Fibroblast of mammary gland (primary cell): ENCODE measurements around the gene NUAK2.
A peak's percentile ranks its signal among the peaks of the same experiment; 100 is the strongest.

ENCODE experiments used
- DNase-seq: peaks from one replicate; pipeline ENCODE4 v3.0.0-alpha.2; 2010; ENCODE audit warnings: low read depth
- H3K4me3 ChIP-seq: 2 replicates; pipeline ENCODE4 v1.5.1; 2011; ENCODE audit warnings: low read depth, mild to moderate bottlenecking, low read length, moderate library complexity; ENCODE audit not compliant: control insufficient read depth
- TF ChIP-seq, protein P1 (sequence below): conservative IDR thresholded peaks from 2 replicates; pipeline ENCODE4 v1.5.1; 2011; ENCODE audit warnings: low read depth, low read length, inconsistent platforms; ENCODE audit not compliant: control insufficient read depth, insufficient read depth

Gene NUAK2

GRCh38 chr1:205279986-205280385 is 41.6 kb downstream of the NUAK2 start:
- no peak overlapping the region for H3K4me3 ChIP-seq
- TF ChIP-seq, protein P1, sequence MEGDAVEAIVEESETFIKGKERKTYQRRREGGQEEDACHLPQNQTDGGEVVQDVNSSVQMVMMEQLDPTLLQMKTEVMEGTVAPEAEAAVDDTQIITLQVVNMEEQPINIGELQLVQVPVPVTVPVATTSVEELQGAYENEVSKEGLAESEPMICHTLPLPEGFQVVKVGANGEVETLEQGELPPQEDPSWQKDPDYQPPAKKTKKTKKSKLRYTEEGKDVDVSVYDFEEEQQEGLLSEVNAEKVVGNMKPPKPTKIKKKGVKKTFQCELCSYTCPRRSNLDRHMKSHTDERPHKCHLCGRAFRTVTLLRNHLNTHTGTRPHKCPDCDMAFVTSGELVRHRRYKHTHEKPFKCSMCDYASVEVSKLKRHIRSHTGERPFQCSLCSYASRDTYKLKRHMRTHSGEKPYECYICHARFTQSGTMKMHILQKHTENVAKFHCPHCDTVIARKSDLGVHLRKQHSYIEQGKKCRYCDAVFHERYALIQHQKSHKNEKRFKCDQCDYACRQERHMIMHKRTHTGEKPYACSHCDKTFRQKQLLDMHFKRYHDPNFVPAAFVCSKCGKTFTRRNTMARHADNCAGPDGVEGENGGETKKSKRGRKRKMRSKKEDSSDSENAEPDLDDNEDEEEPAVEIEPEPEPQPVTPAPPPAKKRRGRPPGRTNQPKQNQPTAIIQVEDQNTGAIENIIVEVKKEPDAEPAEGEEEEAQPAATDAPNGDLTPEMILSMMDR: no peak
- DNase-seq: no peak

DNA sequence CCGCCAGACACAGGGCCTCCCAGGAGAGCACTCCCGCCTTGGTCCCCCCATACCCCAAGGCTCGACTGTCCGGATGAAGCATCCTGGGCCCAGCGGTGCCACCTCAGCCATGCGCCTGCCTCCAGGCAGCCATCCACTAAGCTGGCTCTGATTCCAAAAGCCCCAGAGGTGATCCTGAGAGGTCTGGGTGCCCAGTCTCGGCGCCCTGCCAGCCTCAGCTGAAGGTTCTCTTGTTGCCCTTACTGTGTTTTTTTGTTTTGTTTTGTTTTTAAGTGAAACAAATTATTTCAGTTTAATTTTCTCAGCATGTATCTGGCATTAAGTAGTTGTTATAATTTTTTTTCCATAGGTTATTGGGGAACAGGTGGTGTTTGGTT is 44.9 kb downstream of the NUAK2 start:
- TF ChIP-seq, protein P1: no peak
- H3K4me3 ChIP-seq: no peak overlapping the region
- DNase-seq: no peak

GRCh38 chr1:205275916-205276688 is 45.4 kb downstream of the NUAK2 start:
- no peak overlapping the region for H3K4me3 ChIP-seq
- TF ChIP-seq, protein P1: no peak
- DNase-seq: no peak

GRCh38 chr1:205275133-205275532 is 46.4 kb downstream of the NUAK2 start:
- TF ChIP-seq, protein P1: no peak
- no peak overlapping the region for H3K4me3 ChIP-seq
- no peak for DNase-seq

GRCh38 chr1:205274041-205274691 is 47.4 kb downstream of the NUAK2 start:
- TF ChIP-seq, protein P1: no peak

DNA sequence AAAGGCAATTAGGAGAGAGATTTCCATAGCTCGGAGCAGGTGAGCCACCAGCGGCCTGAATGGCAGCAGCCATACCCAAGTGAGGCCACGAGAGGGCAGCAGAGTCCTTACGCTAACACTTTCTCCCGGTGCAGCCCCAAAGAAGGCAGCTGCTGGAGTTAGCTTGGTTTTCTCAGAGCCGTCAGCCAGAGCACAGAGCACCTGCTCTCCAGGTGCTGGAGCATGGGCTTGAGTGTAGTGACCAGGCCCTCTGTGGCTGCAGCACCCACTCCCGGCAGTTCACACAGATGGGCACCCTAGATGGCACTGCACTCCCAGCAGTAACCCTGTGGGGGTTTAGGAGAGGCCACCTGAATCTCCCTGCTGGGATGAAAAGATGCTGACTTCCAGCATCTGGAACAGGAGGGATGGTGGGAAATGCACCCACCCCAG is 48.0 kb downstream of the NUAK2 start:
- TF ChIP-seq, protein P1: peak; percentile 98

More at GRCh38 chr1:205274041-205274691, 47.4 kb downstream of the NUAK2 start:
- no peak for DNase-seq
- H3K4me3 ChIP-seq: no peak overlapping the region

DNA sequence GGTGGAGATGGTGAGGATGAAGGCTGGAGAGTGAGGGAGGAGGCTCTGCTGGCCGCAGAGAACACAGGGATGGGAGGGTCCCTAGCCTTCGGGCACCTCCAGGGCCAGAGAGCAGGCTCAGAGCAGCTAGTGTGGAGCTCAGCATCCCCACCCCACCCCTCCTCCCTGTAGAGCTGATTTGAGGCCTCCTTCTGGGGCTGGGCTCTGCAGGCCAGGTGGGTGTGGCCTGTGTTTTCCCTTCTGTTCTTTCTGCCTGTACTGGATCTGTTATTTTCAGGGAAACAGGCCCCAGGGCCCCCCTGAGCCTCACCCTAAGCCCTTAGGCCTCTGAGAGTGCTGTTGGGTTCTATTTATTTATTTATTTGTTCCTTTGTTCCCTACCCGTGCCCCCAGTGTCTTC is 49.0 kb downstream of the NUAK2 start:
- H3K4me3 ChIP-seq: no peak overlapping the region
- TF ChIP-seq, protein P1: no peak
- DNase-seq: no peak

More for the DNA sequence above, 48.0 kb downstream of the NUAK2 start:
- peak; percentile 70 for DNase-seq
- no peak overlapping the region for H3K4me3 ChIP-seq
